HG02981 (cell line): ENCODE measurements around the gene ABLIM2.

Experiments used
- ATAC-seq: cut with Tn5 transposase; IDR thresholded peaks from one replicate; pipeline ENCODE4 v1.9.1; 2021; ENCODE audit warnings: mild to moderate bottlenecking, moderate library complexity; ENCODE audit not compliant: unreplicated experiment

The ABLIM2 gene

GRCh38 chr4:8088966-8089491 is 69.6 kb downstream of the ABLIM2 start:
- no peak for ATAC-seq

GRCh38 chr4:8087921-8088495 is 70.6 kb downstream of the ABLIM2 start:
- ATAC-seq: no peak

- ATAC-seq: no peak
Observed at GRCh38 chr4:8086783-8087445, 71.7 kb downstream of the ABLIM2 start.

- ATAC-seq: no peak
Observed at GRCh38 chr4:8085491-8086117, 73.0 kb downstream of the ABLIM2 start.

- ATAC-seq: no peak
Observed at GRCh38 chr4:8084712-8085490, 73.7 kb downstream of the ABLIM2 start.

- ATAC-seq: no peak
Observed at GRCh38 chr4:8084031-8084660, 74.5 kb downstream of the ABLIM2 start.

- no peak for ATAC-seq
Observed at GRCh38 chr4:8083086-8083825, 75.4 kb downstream of the ABLIM2 start.

- ATAC-seq: no peak
Observed at GRCh38 chr4:8082517-8083055, 76.0 kb downstream of the ABLIM2 start.

- ATAC-seq: no peak
Observed at GRCh38 chr4:8081621-8082516, 76.7 kb downstream of the ABLIM2 start.

GRCh38 chr4:8081171-8081570 is 77.4 kb downstream of the ABLIM2 start:
- no peak for ATAC-seq

GRCh38 chr4:8080754-8081065 is 77.9 kb downstream of the ABLIM2 start:
- no peak for ATAC-seq

- ATAC-seq: no peak
Observed at GRCh38 chr4:8079916-8080753, 78.5 kb downstream of the ABLIM2 start.

- ATAC-seq: no peak
Observed at GRCh38 chr4:8079031-8079885, 79.4 kb downstream of the ABLIM2 start.

- ATAC-seq: no peak
Observed at GRCh38 chr4:8078610-8079015, 80.0 kb downstream of the ABLIM2 start.

- ATAC-seq: no peak
Observed at GRCh38 chr4:8078109-8078494, 80.5 kb downstream of the ABLIM2 start.

GRCh38 chr4:8077181-8078108 is 81.2 kb downstream of the ABLIM2 start:
- ATAC-seq: no peak
